T-helper 2 cell treated with Interferon-gamma antibody and Interleukin-4, amounts not matched to agents 5 μg/mL and 100 μg/mL, for 36 hours (primary cell): ENCODE measurements around the gene HEATR5A.
"Not testable (repeated sequence)": the region's sequence is repeated elsewhere in the genome, so short reads cannot be mapped to it uniquely, and the experiment has no call there.

Experiments
- DNase-seq: peaks from one replicate; pipeline ENCODE4 v3.0.0; 2021; ENCODE audit warnings: low spot score
- H3K27ac Mint-ChIP-seq: one replicate; pipeline ENCODE4 v1.8.0; 2021; ENCODE audit warnings: mild to moderate bottlenecking, mixed read lengths
- H3K27me3 Mint-ChIP-seq: one replicate; pipeline ENCODE4 v1.8.0; 2021; ENCODE audit warnings: low read depth, mixed read lengths
- H3K36me3 Mint-ChIP-seq: one replicate; pipeline ENCODE4 v1.8.0; 2021; ENCODE audit warnings: low read depth, mixed read lengths
- H3K4me1 Mint-ChIP-seq: one replicate; pipeline ENCODE4 v1.8.0; 2021; ENCODE audit warnings: low read depth, mixed read lengths
- H3K4me3 Mint-ChIP-seq: one replicate; pipeline ENCODE4 v1.8.0; 2022; ENCODE audit warnings: mild to moderate bottlenecking, moderate library complexity, mixed read lengths
- H3K9me3 Mint-ChIP-seq: one replicate; pipeline ENCODE4 v1.8.0; 2021; ENCODE audit warnings: mixed read lengths

The HEATR5A gene

DNA sequence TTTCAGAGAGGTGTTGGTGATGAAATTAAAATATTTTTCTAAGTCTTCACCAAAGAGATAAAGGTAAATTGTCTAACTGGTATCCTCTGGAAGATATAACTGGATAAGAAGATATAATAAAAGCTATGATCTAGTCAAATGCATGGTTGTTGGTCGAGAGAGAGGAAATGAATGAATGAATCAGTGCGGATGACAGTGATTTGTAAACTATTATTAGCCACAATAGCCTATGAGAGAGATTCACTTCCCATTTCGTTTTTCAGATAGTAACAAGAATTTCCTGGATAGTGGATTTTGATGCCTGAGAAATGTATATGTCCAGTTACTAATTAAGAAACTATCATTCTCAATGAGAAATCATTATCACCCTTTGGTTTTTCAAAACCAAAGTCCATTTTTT lies 63.1 kb downstream of the HEATR5A start:
- no peak overlapping the region for H3K4me3 Mint-ChIP-seq
- H3K36me3 Mint-ChIP-seq, result no peaks in the 10 kb centered on the region
- H3K9me3 Mint-ChIP-seq, result no peaks in the 10 kb centered on the region
- no peak for DNase-seq
- no peak overlapping the region for H3K27ac Mint-ChIP-seq
- peaks cover 3% of the 10 kb centered on the region for H3K4me1 Mint-ChIP-seq
- H3K27me3 Mint-ChIP-seq, result no peaks in the 10 kb centered on the region

DNA sequence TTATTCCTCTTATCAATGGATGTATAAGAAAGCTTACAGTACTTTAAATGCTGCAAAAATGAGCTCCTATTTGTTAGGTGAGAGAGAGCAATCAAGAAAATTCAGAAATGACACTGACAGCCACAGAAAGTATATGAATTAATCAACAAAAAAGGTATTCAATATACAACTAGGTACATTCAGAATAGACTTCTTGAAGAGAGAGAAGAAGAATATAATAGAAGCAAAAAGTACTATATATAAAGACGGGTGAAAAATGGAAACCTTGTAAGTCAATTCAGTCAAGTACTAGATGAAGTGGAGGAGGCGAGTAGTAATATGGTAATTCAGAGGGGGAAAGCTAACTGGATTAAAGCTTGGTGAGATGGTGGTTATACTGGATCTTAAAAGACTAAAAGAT lies 74.3 kb downstream of the HEATR5A start:
- H3K27me3 Mint-ChIP-seq, result no peaks in the 10 kb centered on the region
- H3K9me3 Mint-ChIP-seq, result no peaks in the 10 kb centered on the region
- no peak for DNase-seq
- H3K36me3 Mint-ChIP-seq, result peaks cover 5% of the 10 kb centered on the region
- H3K27ac Mint-ChIP-seq, result no peak overlapping the region
- H3K4me3 Mint-ChIP-seq, result no peak overlapping the region
- H3K4me1 Mint-ChIP-seq, result no peaks in the 10 kb centered on the region

DNA sequence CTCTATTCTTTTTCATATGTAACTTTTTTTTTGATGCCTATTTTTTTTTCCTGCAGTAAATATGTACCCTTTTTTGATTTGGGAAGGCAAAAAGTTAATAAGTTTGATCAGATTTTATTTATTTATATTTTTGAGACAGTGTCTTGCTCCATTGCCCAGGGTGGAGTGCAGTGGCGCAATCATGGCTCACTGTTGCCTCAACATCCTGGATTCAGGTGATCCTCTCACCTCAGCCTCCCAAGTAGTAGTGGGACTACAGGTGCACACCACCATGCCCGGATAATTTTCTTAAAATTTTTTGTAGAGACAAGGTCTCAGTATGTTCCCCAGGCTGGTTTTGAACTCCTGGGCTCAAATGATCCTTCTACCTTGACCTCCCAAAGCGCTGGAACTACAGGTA lies 79.1 kb downstream of the HEATR5A start:
- no peaks in the 10 kb centered on the region for H3K4me1 Mint-ChIP-seq
- H3K36me3 Mint-ChIP-seq, result peaks cover 3% of the 10 kb centered on the region
- no peak for DNase-seq

DNA sequence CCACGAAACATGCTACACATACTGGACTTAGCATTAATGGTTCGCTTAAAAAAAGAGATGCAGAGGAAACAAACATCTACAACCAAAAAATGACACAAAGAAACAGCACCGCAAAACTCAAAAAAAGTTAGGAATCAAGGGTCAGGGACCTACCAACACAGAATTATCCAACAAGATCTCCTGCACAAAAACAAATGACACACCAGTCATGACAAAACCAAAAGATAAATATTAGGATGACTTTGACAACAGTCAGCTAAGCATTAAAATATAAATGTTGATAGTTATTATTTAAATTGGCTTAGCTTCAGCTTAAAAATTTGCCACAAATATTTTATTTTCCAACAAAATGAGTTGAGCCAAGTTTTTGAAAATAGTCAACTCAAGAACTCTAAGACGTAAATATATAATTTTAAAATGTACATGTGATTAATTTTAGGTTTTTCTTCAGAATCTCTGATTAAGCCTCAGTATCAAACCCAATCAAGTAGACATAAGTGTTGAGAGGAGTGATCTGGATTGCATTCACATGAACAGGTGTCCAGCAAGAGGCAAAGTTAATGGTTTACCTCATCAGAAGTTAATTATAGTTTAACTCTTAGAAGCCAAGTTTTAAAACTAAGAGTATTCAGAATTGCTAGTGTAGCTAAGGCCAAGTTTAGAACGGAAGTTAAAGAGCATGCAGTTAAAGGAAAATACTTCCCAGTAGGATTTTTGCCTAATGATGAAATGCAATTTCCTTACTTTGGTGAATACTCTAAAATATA lies 79.9 kb downstream of the HEATR5A start:
- Mint-ChIP-seq H3K4me1 (no peaks in the 10 kb centered on the region), H3K27me3 (no peaks in the 10 kb centered on the region), H3K9me3 (no peaks in the 10 kb centered on the region), H3K4me3 (no peak overlapping the region), H3K36me3 (peaks cover 3% of the 10 kb centered on the region), H3K27ac (no peak overlapping the region)
- no peak for DNase-seq

More for the DNA sequence above, 79.1 kb downstream of the HEATR5A start:
- no peak overlapping the region for H3K4me3 Mint-ChIP-seq
- no peaks in the 10 kb centered on the region for H3K9me3 Mint-ChIP-seq
- no peak overlapping the region for H3K27ac Mint-ChIP-seq
- H3K27me3 Mint-ChIP-seq, result no peaks in the 10 kb centered on the region

GRCh38 chr14:31339743-31340142 lies 80.6 kb downstream of the HEATR5A start:
- Mint-ChIP-seq H3K27ac (no peak overlapping the region), H3K9me3 (no peaks in the 10 kb centered on the region), H3K27me3 (no peaks in the 10 kb centered on the region), H3K4me1 (no peaks in the 10 kb centered on the region), H3K4me3 (no peak overlapping the region), H3K36me3 (peaks cover 3% of the 10 kb centered on the region)
- DNase-seq, result no peak

- peaks cover under 1% of the 10 kb centered on the region for H3K9me3 Mint-ChIP-seq
- no peaks in the 10 kb centered on the region for H3K4me1 Mint-ChIP-seq
- H3K4me3 Mint-ChIP-seq, result no peak overlapping the region
- no peak overlapping the region for H3K27ac Mint-ChIP-seq
- no peaks in the 10 kb centered on the region for H3K27me3 Mint-ChIP-seq
- DNase-seq, result no peak
- peaks cover 2% of the 10 kb centered on the region for H3K36me3 Mint-ChIP-seq
Observed at GRCh38 chr14:31337331-31337730, 83.0 kb downstream of the HEATR5A start.

DNA sequence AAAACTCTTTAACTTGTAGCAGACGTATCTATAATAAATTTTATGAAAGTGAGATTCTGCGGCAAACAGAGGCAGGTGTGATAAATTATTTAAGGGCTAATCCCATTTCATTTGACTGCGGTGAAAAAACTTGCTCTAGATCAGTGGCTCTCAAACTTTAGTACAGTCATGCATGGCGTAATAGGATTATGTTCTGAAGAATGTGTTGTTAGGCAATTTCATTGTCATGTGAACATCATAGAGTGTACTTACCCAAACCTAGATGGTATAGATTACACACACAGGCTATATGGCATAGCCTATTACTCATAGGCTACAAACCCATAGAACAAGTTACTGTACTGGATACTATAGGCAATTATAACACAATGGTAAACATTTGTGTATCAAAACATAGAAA lies 83.7 kb downstream of the HEATR5A start:
- Mint-ChIP-seq H3K9me3 (peaks cover 7% of the 10 kb centered on the region), H3K36me3 (peaks cover 9% of the 10 kb centered on the region), H3K4me1 (no peaks in the 10 kb centered on the region), H3K27me3 (no peaks in the 10 kb centered on the region), H3K4me3 (no peak overlapping the region), H3K27ac (no peak overlapping the region)
- no peak for DNase-seq

- H3K36me3 Mint-ChIP-seq, result peaks cover 15% of the 10 kb centered on the region
- H3K9me3 Mint-ChIP-seq, result peaks cover 23% of the 10 kb centered on the region
- not testable (repeated sequence) for H3K27ac Mint-ChIP-seq, H3K27me3 Mint-ChIP-seq, H3K4me1 Mint-ChIP-seq, DNase-seq, H3K4me3 Mint-ChIP-seq
Observed at GRCh38 chr14:31331395-31331794, 89.0 kb downstream of the HEATR5A start.

DNA sequence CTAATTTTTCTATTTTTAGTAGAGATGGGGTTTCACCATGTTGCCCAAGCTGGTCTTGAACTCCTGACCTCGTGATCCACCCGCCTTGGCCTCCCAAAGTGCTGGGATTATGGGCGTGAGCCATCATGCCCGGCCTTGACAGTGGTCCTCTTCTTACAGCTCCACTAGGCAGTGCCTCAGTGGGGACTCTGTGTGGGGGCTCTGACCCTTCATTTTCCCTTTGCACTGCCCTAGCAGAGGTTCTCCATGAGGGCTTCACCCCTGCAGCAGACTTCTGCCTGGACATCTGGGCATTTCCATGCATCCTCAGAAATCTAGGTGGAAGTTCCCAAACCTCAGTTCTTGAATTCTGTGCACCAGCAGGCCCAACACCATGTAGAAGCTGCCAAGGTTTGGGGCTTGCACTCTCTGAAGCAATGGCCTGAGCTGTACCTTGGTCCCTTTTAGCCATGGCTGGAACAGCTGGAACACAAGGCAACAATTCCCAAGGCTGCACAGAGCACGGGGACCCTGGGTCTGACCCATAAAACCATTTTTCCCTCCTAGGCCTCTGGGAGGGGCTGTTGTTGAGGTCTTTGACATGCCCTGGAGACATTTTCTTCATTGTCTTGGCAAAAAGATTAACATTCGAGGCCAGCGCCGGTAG lies 90.4 kb downstream of the HEATR5A start:
- Mint-ChIP-seq H3K36me3 (peaks cover 15% of the 10 kb centered on the region), H3K9me3 (peaks cover 23% of the 10 kb centered on the region)
- DNase-seq, H3K27ac Mint-ChIP-seq, H3K4me3 Mint-ChIP-seq, H3K4me1 Mint-ChIP-seq, H3K27me3 Mint-ChIP-seq: not testable (repeated sequence)

DNA sequence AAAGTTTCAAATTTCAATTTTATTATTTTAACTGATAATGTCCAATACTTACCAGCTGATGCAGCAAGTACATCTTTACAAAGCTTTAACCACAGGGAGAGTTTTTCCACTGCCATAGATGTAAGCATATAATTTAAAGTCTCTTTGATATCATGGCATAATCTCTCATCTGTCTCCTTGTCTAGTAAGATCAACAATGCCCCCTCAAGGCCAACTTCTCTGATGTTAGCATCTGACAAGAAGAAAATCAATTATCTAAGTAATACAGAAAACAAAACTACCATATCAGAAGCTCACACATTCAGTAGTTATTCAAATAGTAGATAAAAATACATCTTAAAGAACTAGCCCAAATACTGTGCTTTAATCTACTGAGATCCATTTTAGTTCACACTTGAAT lies 94.2 kb downstream of the HEATR5A start:
- H3K4me3 Mint-ChIP-seq, result no peak overlapping the region
- no peak overlapping the region for H3K27ac Mint-ChIP-seq
- no peak for DNase-seq
- H3K4me1 Mint-ChIP-seq, result no peaks in the 10 kb centered on the region
- peaks cover 10% of the 10 kb centered on the region for H3K9me3 Mint-ChIP-seq
- H3K36me3 Mint-ChIP-seq, result peaks cover under 1% of the 10 kb centered on the region
- H3K27me3 Mint-ChIP-seq, result no peaks in the 10 kb centered on the region

DNA sequence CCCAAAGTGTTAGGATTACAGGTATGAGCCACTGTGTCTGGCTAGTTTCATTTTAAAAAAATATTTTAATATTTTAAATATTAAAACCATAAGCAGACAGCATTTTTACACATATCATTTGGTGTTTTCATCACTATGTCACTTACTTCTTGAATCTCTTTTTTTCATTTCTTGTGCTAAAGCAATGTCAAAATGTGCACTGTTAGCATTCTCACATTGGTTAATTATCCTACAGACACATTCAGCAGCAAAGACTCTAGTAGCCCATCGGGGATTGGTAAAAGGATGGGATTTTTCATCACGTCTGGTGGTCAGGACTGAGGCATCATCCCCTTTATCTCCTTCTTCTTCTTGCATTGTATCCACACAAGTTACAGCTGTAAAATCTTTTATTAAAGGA lies 96.9 kb downstream of the HEATR5A start:
- Mint-ChIP-seq H3K27ac (no peak overlapping the region), H3K36me3 (no peaks in the 10 kb centered on the region), H3K27me3 (no peaks in the 10 kb centered on the region), H3K9me3 (no peaks in the 10 kb centered on the region), H3K4me1 (no peaks in the 10 kb centered on the region), H3K4me3 (no peak overlapping the region)
- DNase-seq, result no peak

GRCh38 chr14:31320922-31321766 lies 99.2 kb downstream of the HEATR5A start:
- H3K9me3 Mint-ChIP-seq, result no peaks in the 10 kb centered on the region
- no peaks in the 10 kb centered on the region for H3K4me1 Mint-ChIP-seq
- DNase-seq, result no peak
- H3K4me3 Mint-ChIP-seq, result no peak overlapping the region
- no peaks in the 10 kb centered on the region for H3K36me3 Mint-ChIP-seq
- no peaks in the 10 kb centered on the region for H3K27me3 Mint-ChIP-seq
- H3K27ac Mint-ChIP-seq, result no peak overlapping the region

DNA sequence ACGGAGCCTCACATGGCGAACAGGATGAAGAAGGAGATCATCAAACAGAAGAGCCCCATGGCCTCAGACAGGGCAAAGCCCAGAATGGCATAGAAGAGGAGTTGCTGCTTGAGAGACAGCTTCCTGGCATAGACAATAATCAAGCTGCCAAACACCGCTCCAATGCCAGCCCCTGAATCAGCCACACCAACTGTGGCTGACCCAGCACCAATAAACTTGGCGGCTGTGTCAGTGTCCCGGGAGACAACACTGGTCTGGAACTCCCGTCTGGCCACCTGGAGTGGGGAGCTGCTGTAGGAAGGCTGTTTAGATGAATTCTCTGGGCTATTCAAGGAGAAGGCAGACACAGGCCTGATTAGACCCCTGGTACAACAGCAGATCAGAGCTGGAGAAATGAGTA lies 100.1 kb downstream of the HEATR5A start:
- H3K27me3 Mint-ChIP-seq, result no peaks in the 10 kb centered on the region

DNA sequence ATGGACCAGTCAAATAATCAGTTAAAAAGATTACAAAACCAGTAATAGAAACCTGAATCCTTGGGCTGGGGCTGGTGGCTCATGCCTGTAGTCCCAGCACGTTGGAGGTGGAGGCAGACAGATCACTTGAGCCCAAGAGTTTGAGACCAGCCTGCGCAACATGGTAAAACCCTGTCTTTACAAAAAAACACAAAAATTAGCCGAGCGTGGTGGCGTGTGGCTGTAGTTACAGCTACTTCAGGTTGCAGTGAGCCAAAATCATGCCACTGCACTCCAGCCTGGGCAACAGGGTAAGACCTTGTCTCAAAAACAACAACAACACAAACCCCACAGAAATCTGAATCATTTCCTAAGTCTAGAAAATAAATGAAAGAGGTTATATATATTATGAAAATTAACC lies 100.6 kb downstream of the HEATR5A start:
- no peak for DNase-seq
- Mint-ChIP-seq H3K4me1 (no peaks in the 10 kb centered on the region), H3K27ac (no peak overlapping the region), H3K9me3 (no peaks in the 10 kb centered on the region), H3K27me3 (no peaks in the 10 kb centered on the region), H3K4me3 (no peak overlapping the region), H3K36me3 (no peaks in the 10 kb centered on the region)

More for the DNA sequence above, 100.1 kb downstream of the HEATR5A start:
- Mint-ChIP-seq H3K4me1 (no peaks in the 10 kb centered on the region), H3K9me3 (no peaks in the 10 kb centered on the region), H3K4me3 (no peak overlapping the region), H3K36me3 (no peaks in the 10 kb centered on the region), H3K27ac (no peak overlapping the region)
- no peak for DNase-seq
